Fibroblast of skin of right quadriceps (primary cell): Measurements from ENCODE around the gene PTPRH.
"Not testable (repeated sequence)": the region's sequence is repeated elsewhere in the genome, so short reads cannot be mapped to it uniquely, and the experiment has no call there.

Source experiments
- DNase-seq: peaks from one replicate; pipeline ENCODE4 v3.0.0-alpha.2; 2013

The PTPRH gene

DNA sequence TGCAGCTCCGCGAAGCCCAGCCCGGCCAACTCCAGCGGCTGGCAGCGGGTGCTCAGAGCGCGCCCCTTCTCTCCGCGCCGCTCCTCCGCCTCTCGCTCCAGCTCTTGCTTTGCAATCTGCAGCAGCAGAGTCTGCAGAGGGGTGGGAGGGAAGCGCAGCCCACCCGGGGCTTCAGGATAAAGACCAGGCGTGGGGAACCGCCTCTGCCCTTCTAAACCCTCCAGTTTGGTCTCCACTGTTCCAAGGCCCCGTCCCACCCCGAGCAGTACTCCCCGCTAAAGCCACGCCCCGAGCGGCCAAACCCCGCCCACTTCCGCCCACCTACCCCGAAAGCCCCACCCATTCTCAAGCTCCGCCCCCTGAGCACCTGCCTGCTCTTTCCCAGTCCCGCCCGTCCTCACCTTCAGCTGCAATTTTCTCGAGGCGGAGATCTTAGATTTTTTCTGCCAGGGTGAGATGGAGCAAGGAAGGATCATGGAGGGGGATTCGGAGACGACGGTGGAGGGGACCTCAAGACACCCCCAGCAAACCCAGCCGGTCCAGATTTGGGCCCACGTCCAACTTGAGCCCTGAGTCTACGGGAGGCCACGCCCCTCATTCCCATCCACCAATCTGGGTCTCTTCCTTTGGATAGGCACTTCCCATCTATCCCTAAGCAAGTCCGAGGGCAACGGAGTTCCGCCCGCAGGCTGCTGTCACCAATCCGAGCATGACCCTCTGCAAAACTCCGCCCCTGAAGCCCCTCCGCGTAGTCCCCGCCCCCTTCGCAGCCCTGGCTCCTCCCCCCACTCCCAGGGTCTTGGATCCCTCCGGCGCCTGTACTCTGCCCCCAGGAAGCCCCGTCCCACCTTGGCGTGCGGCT is 52.9 kb downstream of the PTPRH start:
- peak; percentile 24 for DNase-seq

- not testable (repeated sequence) for DNase-seq
Measured at GRCh38 chr19:55155784-55156183, 53.5 kb downstream of the PTPRH start.

- DNase-seq = no peak
Measured at GRCh38 chr19:55153652-55154264, 55.5 kb downstream of the PTPRH start.

- no peak for DNase-seq
Measured at GRCh38 chr19:55152017-55152416, 57.3 kb downstream of the PTPRH start.

- no peak for DNase-seq
Measured at GRCh38 chr19:55149078-55150003, 60.0 kb downstream of the PTPRH start, which contains the start of gene TNNT1. Gene TNNT1, minus strand, starts transcription at chr19:55149206. Its CDS starts 2,049 bp downstream, at chr19:55147157.

GRCh38 chr19:55147545-55148251 is 61.6 kb downstream of the PTPRH start:
- no peak for DNase-seq

DNA sequence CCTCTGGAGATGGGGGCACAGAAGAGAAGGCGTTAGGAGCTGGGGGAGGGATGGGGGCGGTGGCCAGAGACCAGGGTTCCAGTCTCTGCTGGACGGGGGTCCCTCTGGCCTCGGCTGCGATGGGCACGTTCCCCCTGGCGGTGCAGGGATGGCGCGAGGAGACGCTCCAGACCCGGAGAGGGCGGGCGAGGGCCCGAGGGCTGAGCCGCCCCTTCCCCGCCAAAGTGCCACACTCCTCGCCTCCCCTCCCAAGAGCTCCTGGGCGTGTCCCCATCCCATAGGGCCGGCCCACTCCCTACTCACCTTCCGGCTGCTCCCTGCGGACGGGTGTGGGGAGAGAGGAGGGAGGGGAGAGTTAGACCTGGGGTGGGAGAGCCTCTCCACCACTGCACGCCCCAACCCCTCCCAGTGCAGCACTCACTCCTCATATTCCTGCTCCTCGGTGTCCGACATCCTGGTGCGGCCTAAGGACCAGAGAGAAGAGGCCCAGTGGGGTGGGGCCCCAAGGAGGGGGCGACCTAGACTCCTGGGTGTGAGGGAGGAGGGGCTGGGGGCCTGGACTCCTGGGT is 62.5 kb downstream of the PTPRH start:
- DNase-seq = no peak

- DNase-seq = peak; percentile 15
Measured at GRCh38 chr19:55146078-55146704, 63.1 kb downstream of the PTPRH start.

DNA sequence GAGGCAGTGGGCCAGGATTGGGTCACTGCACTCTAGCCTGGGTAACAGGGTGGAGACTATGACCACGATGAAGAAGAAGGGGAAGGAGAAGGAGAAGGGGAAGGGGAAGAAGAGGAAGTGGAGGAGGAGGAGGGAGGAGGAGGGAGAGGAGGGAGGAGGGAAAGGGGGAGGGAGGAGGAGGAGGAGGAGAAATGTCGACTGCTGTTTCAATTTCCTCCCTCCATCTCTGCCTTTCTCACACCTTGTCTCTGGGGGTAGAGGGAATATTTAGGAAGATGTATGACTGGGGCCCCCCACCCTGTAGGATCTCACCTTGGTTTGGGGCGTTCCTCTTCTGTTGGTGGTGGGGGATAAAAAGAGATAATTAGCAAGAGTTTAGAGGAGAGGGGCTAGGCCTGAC is 64.1 kb downstream of the PTPRH start:
- no peak for DNase-seq

DNA sequence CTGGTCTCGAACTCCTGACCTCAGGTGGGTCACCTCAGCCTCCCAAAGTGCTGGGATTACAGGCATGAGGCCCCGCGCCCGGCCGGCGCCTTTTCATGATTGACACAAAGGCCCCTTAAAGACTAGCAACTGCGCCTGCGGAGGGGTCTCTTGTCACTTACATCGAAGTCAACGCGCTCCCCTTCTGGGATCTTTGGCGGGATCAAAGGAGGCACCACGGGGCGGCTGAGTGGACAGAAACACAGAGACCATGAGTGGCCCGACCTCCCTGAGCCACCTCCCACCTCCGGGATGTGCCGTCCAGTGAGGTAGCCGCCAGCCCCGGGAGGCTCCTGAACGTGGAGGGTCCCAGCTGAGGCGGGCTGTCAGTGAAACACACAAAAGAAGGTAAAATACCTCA is 67.6 kb downstream of the PTPRH start:
- DNase-seq = no peak

GRCh38 chr19:55137915-55138314 is 71.4 kb downstream of the PTPRH start:
- no peak for DNase-seq

DNA sequence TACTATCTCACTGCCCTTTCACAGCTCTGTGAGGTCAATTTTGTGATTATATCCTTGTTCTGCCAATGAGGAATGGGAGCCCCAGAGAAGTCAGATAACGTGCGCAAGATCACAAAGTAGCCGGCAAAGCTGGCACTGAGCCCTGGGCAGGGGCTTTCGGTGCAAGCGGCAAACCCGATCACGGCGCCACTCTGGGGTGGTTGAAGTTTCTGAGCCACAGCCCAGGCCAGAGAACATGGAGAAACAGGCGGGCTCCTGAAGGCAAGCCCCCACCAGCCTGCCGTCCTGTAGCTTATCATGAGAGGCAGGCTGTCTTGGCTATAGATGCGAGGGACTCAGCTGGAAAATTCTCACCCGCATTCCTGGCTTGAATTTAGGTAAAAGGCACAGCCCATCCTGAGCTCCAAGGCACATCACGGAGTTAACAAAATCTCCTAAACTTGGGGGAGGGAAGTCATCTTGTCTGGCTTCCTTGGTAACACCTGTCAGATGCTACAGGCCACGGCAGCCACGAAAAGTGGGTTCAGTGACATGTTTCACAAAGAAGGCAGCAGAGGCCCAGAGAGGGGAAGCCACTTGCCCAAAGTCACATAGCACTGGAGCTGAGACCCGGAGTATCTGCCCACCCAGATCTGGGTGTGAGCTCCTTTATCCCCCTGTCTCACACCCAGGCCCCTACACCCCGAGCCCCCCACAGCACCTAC is 72.8 kb downstream of the PTPRH start:
- no peak for DNase-seq

GRCh38 chr19:55134736-55135135 is 74.6 kb downstream of the PTPRH start:
- DNase-seq = no peak

DNA sequence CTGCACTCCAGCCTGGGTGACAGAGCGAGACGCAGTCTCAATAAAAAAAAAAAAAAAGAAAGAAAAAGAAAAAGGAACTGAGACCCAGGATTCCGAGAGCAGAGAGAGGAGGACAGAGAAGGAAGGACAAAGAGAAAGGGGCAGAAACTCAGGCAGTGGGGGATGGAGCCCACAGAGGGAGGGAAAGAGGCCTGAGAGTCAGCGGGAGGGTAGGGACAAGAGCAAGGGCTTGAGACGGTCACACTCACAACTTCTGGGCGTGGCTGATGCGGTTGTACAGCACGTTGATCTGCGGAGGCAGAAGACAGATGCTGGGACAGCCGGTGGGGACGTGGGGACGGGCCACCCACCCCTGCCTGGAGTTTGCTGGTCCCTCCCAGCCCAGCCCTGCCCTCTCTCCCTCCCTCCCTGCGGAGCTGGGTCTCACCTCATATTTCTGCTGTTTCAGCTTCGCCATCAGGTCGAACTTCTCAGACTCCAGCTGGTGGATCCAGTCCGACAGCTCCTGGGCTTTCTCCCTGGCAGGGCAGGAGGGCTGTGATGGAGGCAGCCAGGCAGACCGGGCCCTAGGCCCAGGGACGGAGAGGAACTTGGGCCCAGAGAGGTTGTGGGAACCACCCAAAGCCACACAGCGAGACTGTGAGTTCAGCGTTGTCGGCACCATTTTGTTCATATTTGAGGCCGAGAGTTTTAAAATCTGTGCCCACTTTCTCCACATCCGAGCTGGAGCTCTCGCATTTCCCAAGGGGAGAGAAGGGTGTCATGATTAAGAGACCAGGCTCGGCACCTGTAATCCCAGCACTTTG is 75.5 kb downstream of the PTPRH start:
- DNase-seq = no peak

- DNase-seq = no peak
Measured at GRCh38 chr19:55132453-55133129, 76.7 kb downstream of the PTPRH start.

GRCh38 chr19:55131421-55131820 is 77.9 kb downstream of the PTPRH start:
- peak; percentile 76 for DNase-seq
